Measurements from ENCODE around the gene EIF2B2.

EIF2B2 gene

DNA sequence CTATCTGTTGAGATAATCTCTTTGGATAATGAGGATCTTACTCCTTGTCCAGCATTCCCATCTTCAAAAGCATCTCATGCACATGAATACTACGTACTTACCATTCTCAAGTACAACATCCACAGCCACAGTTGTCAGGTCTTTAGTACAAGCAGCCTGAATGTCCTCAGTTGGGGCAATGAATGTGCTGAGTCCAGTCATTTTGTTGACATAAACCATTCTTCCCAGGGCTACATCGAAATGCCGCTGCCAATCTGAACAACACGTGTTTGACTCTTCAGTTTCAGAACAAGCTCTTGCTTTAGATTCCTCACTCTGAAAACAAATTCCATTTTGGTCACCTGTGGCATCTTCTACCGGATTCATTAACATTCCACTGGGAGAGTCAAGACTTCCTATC is 43.6 kb downstream of the EIF2B2 start:
- no peak for DNase-seq

DNA sequence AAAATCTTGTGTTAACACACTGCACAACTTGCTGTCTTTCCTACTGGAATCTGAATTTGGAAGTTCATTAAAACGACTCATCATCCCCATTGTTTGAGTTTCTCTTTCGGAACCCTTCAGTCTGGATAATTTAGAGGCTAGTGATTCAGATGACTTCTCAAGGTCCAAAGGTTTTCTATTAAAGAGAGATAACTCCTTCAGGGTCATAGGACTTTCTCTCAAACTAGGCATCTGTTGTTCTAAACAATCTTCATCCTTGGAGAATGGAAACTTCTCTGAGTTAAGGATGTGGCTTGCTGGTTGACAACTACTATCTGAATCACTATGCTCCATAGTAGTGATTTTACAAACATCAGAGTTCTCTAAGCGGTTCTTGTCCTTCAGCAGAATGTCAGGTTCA is 44.2 kb downstream of the EIF2B2 start:
- no peak for DNase-seq

- no peak for DNase-seq
Measured at GRCh38 chr14:75047506-75047905, 44.8 kb downstream of the EIF2B2 start.

GRCh38 chr14:75048101-75048500 is 45.4 kb downstream of the EIF2B2 start:
- DNase-seq = peak in 1 of 14 donors; percentile 40

DNA sequence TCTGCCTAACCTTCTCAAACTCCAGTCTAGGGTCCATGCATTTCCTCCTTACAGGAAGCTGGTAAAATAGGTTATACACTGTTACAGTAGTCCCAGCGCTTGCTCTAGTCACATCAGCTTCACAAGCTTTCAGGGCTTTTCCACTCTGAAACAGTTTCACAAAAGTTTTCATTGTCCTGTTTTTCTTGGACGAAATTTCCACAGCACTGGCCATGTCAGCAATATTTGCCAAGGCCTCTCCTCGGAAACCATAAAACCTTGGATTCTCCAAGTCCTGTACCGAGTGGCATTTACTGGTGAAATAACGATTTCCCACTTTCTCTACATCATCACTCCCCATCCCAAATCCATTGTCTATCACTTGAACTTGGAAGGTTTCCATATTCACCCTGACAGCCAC is 46.4 kb downstream of the EIF2B2 start:
- peak in 3 of 14 donors; percentile 17 to 31 (median 19) for DNase-seq

DNA sequence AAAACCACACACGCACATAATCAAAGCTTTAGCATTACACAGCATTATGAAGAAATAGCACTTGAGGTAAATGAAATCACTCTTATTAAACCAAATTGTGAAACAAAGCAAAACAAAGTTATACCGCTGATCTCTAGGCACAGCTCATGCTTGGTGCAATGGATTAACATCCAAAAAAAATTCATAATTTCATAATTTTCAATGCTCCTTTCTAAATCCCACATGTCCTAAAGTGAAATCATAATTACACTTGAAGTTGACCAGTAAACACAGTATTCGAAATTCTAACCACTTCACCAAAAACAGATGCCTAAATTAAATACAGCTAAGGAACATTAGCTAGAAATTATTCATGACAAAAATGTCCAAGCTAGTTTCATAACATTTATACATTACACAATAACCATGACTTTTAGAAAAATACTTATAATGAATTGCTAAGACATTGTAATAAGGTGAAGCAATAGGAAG is 47.0 kb downstream of the EIF2B2 start:
- DNase-seq = no peak

DNA sequence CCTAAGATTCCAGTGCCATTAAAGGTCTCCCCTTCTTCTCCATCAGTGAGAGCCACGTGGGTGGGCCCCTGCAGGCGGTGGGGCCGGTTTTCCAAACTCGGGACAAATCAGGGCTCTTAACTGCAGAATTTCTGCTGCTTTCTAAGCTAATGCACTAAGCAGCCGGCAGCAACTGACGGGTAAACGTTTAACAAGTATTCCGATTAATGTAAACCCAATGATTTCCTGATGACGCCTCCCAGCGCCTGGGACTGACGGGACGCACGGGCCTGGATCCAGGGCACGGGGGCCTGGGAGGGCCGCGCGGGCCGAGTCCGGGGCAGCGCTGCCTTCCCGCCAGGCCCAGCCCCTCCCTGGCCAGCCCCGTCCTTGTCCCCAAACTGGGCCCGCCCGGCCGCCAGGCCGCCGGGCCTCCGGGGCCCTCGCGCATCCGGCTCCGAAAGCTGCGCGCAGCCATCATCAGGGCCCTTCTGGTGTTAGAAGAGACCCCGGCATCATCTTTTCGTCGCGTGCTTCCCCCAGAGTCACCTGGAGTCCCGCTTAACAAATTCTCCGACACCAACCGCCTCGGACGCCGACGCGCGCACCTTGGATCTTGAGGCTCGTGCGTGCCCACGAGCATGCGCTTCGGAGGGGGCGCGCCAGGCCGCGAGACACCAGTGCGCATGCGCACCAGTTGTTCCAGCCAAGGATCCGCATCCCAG is 48.3 kb downstream of the EIF2B2 start, which contains the start of gene MLH3:
TSS of gene MLH3 (minus strand) at position 616 of the 704 bp plus-strand sequence. CDS start 1,812 bp downstream, outside the sequence.
- DNase-seq = peak in 12 of 14 donors; percentile 50 to 84 (median 71)

- no peak for DNase-seq
Measured at GRCh38 chr14:75051556-75051899, 48.8 kb downstream of the EIF2B2 start.

DNA sequence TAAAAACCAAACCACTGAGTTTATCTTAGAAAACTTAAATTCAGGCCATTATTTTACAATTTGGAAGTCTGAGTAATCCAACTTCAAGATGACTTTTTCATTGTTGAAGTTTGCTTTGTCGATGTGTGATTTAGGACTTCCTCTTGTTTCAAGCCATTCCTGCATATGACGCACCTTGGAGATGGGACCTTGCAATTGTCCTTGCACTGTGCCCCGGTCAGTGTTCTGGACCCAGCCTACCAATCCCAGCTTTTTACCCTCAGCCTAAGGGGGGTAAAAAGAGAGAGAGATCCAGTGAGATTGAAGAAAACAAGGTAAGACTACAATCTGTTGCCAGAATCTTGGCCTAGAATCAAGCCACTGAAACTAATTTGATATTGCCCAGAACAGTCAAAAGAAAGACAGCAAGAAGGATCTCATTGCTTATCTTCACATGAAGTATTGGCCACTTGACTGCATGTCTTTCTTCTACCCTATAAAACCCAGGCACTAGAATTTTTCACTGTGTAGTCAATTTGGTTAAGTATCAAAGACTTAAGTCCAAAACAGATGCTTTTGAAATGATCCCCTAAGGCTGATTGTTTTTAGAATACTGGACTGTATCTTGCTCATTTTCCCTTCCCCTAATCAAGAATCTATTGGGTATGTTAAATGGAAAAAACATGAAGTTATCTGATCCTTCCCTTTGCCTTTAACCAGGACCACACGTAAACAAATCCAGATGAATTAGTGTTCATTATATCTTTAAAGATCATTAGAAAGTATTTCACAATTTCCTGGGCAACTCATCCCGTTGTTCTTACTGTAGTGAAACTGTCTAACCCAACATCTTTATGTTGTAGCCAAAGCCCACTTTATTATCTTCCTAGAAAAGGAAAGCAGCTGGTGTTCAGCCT is 50.9 kb downstream of the EIF2B2 start:
- DNase-seq = no peak

GRCh38 chr14:75054421-75054820 is 51.7 kb downstream of the EIF2B2 start:
- DNase-seq = no peak

- DNase-seq = no peak
Measured at GRCh38 chr14:75059642-75060041, 56.9 kb downstream of the EIF2B2 start.

- no peak for DNase-seq
Measured at GRCh38 chr14:75060420-75060819, 57.7 kb downstream of the EIF2B2 start.
